ENCODE results near the gene NPAS2.

Gene NPAS2

DNA sequence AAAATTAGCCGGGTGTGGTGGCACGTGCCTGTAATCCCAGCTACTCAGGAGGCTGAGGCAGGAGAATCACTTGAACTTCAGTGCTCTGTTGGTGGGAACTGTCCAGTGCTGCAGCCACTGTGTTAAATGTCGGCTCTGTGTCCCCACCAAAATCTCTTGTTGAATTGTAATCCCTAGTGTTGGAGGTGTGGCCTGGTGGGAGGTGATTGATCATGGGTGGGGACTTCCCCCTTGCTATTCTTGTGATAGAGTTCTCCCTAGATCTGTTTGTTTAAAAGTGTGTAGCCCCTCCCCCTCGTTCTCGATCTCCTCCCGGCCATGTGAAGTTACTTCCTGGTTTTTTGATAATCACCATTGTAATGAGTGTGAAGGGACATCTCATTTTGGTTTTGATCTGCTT is 172.3 kb downstream of the NPAS2 start:
- Mint-ChIP-seq H3K4me3 (no peak overlapping the region), H3K9me3 (no peaks in the 10 kb centered on the region), H3K4me1 (ENCODE audit: low read depth in 2 of 2) (no peaks in the 10 kb centered on the region), H3K27ac (no peak overlapping the region), H3K36me3 (ENCODE audit: insufficient read depth) (no peaks in the 10 kb centered on the region), H3K27me3 (no peaks in the 10 kb centered on the region)
- ATAC-seq (replicated peaks), result no peak
- no peak for DNase-seq

DNA sequence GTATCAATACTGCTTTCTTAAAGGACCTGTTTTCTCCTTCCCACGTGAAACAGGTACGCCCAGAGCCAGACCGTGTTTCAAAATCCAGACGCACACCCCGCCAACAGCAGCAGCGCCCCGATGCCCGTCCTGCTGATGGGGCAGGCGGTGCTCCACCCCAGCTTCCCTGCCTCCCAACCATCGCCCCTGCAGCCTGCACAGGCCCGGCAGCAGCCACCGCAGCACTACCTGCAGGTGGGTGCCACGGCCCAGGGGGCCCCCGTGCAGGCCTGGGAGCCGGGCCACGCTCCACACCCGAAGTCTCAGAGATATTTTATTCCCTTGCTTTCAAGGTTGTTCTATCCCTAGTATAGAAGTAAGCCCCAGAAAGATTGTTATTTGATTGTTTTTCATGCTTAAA is 173.4 kb downstream of the NPAS2 start:
- Mint-ChIP-seq H3K27ac (no peak overlapping the region), H3K4me1 (ENCODE audit: low read depth in 2 of 2) (no peaks in the 10 kb centered on the region), H3K36me3 (ENCODE audit: insufficient read depth) (no peaks in the 10 kb centered on the region), H3K27me3 (no peaks in the 10 kb centered on the region), H3K4me3 (no peak overlapping the region), H3K9me3 (no peaks in the 10 kb centered on the region)
- ATAC-seq (replicated peaks), result no peak
- DNase-seq, result no peak

GRCh38 chr2:100995309-100996075 is 175.6 kb downstream of the NPAS2 start:
- H3K27ac Mint-ChIP-seq, result no peak overlapping the region
- peaks cover 3% of the 10 kb centered on the region for H3K36me3 Mint-ChIP-seq (ENCODE audit: insufficient read depth)
- no peak overlapping the region for H3K4me3 Mint-ChIP-seq
- no peaks in the 10 kb centered on the region for H3K27me3 Mint-ChIP-seq
- ATAC-seq (replicated peaks), result no peak
- no peaks in the 10 kb centered on the region for H3K4me1 Mint-ChIP-seq (ENCODE audit: low read depth in 2 of 2)
- no peak for DNase-seq
- H3K9me3 Mint-ChIP-seq, result no peaks in the 10 kb centered on the region

DNA sequence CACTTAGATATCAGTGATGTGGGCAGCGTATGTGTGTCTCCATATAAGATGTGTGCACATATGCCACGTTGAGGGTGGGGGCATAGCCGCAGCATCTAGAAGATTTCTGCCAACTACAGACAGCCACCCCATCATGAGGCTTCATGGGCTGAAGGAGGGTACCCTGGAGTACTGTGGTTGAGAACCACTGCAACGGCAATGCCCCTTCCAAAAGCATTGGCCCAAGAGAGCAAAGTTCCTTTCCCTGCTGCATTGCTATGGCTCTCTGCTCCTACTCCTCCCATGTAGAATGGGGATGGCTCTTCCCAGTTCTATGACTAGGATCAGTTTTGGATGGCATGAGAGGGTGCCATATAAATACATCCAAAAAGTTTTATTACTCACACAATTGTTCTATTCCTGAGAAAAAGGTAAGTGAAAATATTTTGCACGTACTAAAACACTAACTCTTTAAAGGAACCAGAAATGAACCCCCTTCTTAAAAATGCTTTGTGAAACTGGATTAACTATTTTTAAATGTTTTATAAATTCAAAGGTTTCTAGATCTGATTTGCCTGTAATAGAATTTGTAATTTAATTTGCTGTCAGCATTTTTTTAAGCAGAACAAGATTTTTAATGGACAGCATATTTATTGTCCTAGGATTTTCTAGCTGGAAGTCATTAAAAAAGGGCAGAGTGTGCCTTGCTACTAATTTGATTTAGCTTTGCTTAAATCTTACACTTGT is 177.7 kb downstream of the NPAS2 start:
- H3K4me1 Mint-ChIP-seq (ENCODE audit: low read depth in 2 of 2), result peaks cover 6 to 11% of the 10 kb centered on the region in 2 donors
- no peak overlapping the region for H3K27ac Mint-ChIP-seq

DNA sequence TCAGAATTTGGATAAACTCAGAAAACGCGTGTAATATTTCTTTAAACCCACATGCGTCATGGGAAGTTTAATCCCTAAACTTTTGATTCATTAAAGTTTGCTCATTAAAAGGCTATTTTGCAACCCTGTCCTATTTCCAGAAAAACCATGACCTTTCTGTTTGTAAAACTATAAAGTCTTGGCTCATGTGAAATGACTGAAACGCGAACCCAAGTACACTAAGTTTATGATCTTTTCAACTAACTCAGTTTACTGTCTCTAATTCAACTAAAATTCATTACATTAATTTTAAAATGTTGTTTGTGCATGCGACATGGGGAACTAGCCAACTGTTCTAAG is 178.3 kb downstream of the NPAS2 start:
- Mint-ChIP-seq H3K4me1 (ENCODE audit: low read depth in 2 of 2) (peaks cover 11 to 16% of the 10 kb centered on the region in 2 donors), H3K9me3 (peaks cover 0 to 2% of the 10 kb centered on the region in 2 donors), H3K4me3 (no peak overlapping the region), H3K36me3 (ENCODE audit: insufficient read depth) (peaks cover 19% of the 10 kb centered on the region), H3K27ac (no peak overlapping the region), H3K27me3 (no peaks in the 10 kb centered on the region)
- ATAC-seq (replicated peaks), result no peak
- DNase-seq, result no peak

More for the DNA sequence above, 177.7 kb downstream of the NPAS2 start:
- peaks cover 14% of the 10 kb centered on the region for H3K36me3 Mint-ChIP-seq (ENCODE audit: insufficient read depth)
- ATAC-seq (replicated peaks), result no peak
- DNase-seq, result no peak
- H3K4me3 Mint-ChIP-seq, result no peak overlapping the region
- no peaks in the 10 kb centered on the region for H3K27me3 Mint-ChIP-seq
- H3K9me3 Mint-ChIP-seq, result peaks cover 0 to 2% of the 10 kb centered on the region in 2 donors

- H3K36me3 Mint-ChIP-seq (ENCODE audit: insufficient read depth), result peaks cover 37% of the 10 kb centered on the region
- peak overlapping the region in 1 of 2 donors; percentile 49 for H3K27ac Mint-ChIP-seq
- H3K9me3 Mint-ChIP-seq, result peaks cover 0 to 2% of the 10 kb centered on the region in 2 donors
- DNase-seq (no peak), ATAC-seq (replicated peaks) (no peak)
- peaks cover 28 to 34% of the 10 kb centered on the region in 2 donors for H3K4me1 Mint-ChIP-seq (ENCODE audit: low read depth in 2 of 2)
- no peaks in the 10 kb centered on the region for H3K27me3 Mint-ChIP-seq
- H3K4me3 Mint-ChIP-seq, result no peak overlapping the region
Observed at GRCh38 chr2:100999995-101000394, 180.1 kb downstream of the NPAS2 start.

GRCh38 chr2:101001691-101002561 is 182.0 kb downstream of the NPAS2 start, which contains the start of gene RPL31:
Gene RPL31, plus strand, starts transcription at chr2:101002289. Its CDS starts 413 bp downstream, at chr2:101002702.
- Mint-ChIP-seq H3K9me3 (peaks cover 0 to 2% of the 10 kb centered on the region in 2 donors), H3K4me3 (peak within 1 kb of the TSS; percentile 85 to 96), H3K27me3 (no peaks in the 10 kb centered on the region), H3K27ac (peak within 1 kb of the TSS; percentile 95 to 98), H3K4me1 (ENCODE audit: low read depth in 2 of 2) (peaks cover 31 to 43% of the 10 kb centered on the region in 2 donors), H3K36me3 (ENCODE audit: insufficient read depth) (peaks cover 56% of the 10 kb centered on the region)
- ATAC-seq (replicated peaks) (peak; percentile 97), DNase-seq (peak; percentile 92 to 95 (median 93))

- H3K36me3 Mint-ChIP-seq (ENCODE audit: insufficient read depth), result peaks cover 64% of the 10 kb centered on the region
- ATAC-seq (replicated peaks), result no peak
Observed at GRCh38 chr2:101002562-101003277, 182.8 kb downstream of the NPAS2 start.

GRCh38 chr2:101003278-101003775 is 183.4 kb downstream of the NPAS2 start:
- DNase-seq (no peak), ATAC-seq (replicated peaks) (no peak)
- H3K36me3 Mint-ChIP-seq (ENCODE audit: insufficient read depth), result peaks cover 70% of the 10 kb centered on the region
- H3K27me3 Mint-ChIP-seq, result no peaks in the 10 kb centered on the region
- H3K4me3 Mint-ChIP-seq, result peak overlapping the region; percentile 85 to 96
- H3K27ac Mint-ChIP-seq, result peak overlapping the region; percentile 95 to 98
- peaks cover 36 to 50% of the 10 kb centered on the region in 2 donors for H3K4me1 Mint-ChIP-seq (ENCODE audit: low read depth in 2 of 2)
- peaks cover 0 to 2% of the 10 kb centered on the region in 2 donors for H3K9me3 Mint-ChIP-seq

More at GRCh38 chr2:101002562-101003277, 182.8 kb downstream of the NPAS2 start:
- Mint-ChIP-seq H3K4me1 (ENCODE audit: low read depth in 2 of 2) (peaks cover 33 to 44% of the 10 kb centered on the region in 2 donors), H3K9me3 (peaks cover 0 to 2% of the 10 kb centered on the region in 2 donors), H3K4me3 (peak overlapping the region; percentile 85 to 96), H3K27ac (peak overlapping the region; percentile 95 to 98), H3K27me3 (no peaks in the 10 kb centered on the region)
- no peak for DNase-seq

DNA sequence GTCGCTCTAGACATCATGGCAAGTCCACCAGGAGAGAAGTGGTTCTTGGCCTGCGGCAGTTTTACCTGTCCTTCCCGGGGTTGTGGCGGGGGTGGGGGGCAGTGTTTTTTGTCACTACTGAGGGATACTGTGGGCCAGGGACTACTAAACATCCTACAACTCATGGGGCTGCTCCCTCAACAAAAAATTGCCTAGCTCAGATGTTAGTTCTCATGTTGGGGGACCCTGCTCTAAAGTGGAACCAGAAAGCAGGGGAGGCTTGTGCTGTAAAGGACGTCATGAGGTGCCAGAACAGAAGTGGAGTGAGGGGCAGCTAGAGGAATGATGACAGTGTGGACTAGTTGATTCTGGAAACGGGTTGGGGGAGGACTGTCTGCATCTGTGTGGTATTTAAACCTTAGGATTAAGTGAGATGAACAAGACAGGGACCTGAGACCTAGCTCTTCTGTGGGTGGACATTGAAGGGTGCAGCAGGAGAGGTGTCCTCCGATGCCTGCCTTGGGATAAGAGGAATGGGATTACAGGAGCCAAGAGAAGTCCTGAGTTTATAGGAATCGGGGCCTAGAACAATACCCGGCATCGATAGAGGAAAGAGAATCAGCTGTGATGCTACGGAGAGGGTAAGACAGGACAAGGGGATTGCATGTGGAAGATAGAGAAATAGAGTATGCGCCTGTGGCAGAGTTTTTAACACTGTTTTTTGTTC is 184.8 kb downstream of the NPAS2 start:
- peaks cover 36 to 56% of the 10 kb centered on the region in 2 donors for H3K4me1 Mint-ChIP-seq (ENCODE audit: low read depth in 2 of 2)
- H3K36me3 Mint-ChIP-seq (ENCODE audit: insufficient read depth), result peaks cover 85% of the 10 kb centered on the region
- ATAC-seq (replicated peaks) (no peak), DNase-seq (no peak)
- no peaks in the 10 kb centered on the region for H3K27me3 Mint-ChIP-seq
- peak overlapping the region; percentile 95 to 98 for H3K27ac Mint-ChIP-seq
- H3K9me3 Mint-ChIP-seq, result peaks cover 0 to 2% of the 10 kb centered on the region in 2 donors
- H3K4me3 Mint-ChIP-seq, result peak overlapping the region; percentile 85 to 96

- ATAC-seq (replicated peaks) (no peak), DNase-seq (no peak)
- Mint-ChIP-seq H3K36me3 (ENCODE audit: insufficient read depth) (peaks cover 94% of the 10 kb centered on the region), H3K9me3 (peaks cover 0 to 2% of the 10 kb centered on the region in 2 donors), H3K4me3 (no peak overlapping the region), H3K27ac (peak overlapping the region; percentile 95 to 98), H3K4me1 (ENCODE audit: low read depth in 2 of 2) (peaks cover 36 to 56% of the 10 kb centered on the region in 2 donors), H3K27me3 (no peaks in the 10 kb centered on the region)
Observed at GRCh38 chr2:101006065-101006715, 186.3 kb downstream of the NPAS2 start.

Measured in effector memory CD8-positive, alpha-beta T cell (primary cell).